Measurements from ENCODE around the gene TM4SF20.

- TF ChIP-seq CTCF (conservative IDR thresholded peaks at IDR 0.05 in 1 of 2, IDR thresholded peaks at IDR 0.05 in 1 of 2; ENCODE audit: extremely low read depth in 1 of 2, insufficient read depth in 1 of 2, low read depth in 1 of 2, low read length in 2 of 2): peak; percentile 82 to 83
- no peak for TF ChIP-seq EZH2 (IDR thresholded peaks at IDR 0.05; ENCODE audit: borderline replicate concordance, low read length)
Observed at GRCh38 chr2:227406177-227407031, 27.3 kb upstream of the TM4SF20 start.
